NB4 (cell line): ENCODE measurements around the gene PTGIS.

ENCODE experiments used
- CTCF ChIP-seq: IDR thresholded peaks from one replicate; pipeline ENCODE4 v1.5.1; 2012; ENCODE audit warnings: low read depth, low read length
- MAX ChIP-seq: IDR thresholded peaks from 2 replicates; pipeline ENCODE4 v1.6.1; 2011; ENCODE audit warnings: low read depth, low read length
- POLR2A ChIP-seq: IDR thresholded peaks from 2 replicates; pipeline ENCODE4 v1.6.1; 2011; ENCODE audit warnings: mild to moderate bottlenecking; ENCODE audit not compliant: insufficient read length; ENCODE audit errors: extremely low read depth

GRCh38 chr20:49545572-49545971 is 22.4 kb downstream of the PTGIS start:
- TF ChIP-seq POLR2A = no peak
- TF ChIP-seq CTCF = peak; percentile 56
- TF ChIP-seq MAX = no peak
